K562 (cell line): Measurements from ENCODE around the gene WNK2. TPM values are rescaled to one million over a fixed set of nuclear protein-coding genes. Genes with fewer than 3 reads are reported as not detected.

Source experiments
- ATAC-seq: fragments of 200-7000 bp; cut with Tn5 transposase; 3 replicates; pipeline ENCODE4 v1.9.1; 2020; ENCODE audit warnings: moderate library complexity
- BruUV-seq: library from RNA; stranded (reverse); fragments of 400-500 nt; replicated peaks from 2 replicates; lab custom pipeline; 2021; lab: Mats Ljungman, UMichigan
- CTCF ChIA-PET: fragments of 300-600 bp; formaldehyde crosslinking; extraction: SDS; loops from one replicate; lab custom pipeline; 2021; ENCODE audit warnings: low intra/inter-chr PET ratio; lab: Yijun Ruan, JAX
- POLR2A ChIA-PET: fragments of 300-600, 350-650 bp; sonication (Branson Sonifier 250); formaldehyde crosslinking; extraction: SDS; loops from one replicate; lab custom pipeline; 2021; ENCODE audit warnings: antibody characterized with exemption, inconsistent platforms; lab: Yijun Ruan, JAX
- DNase-seq, 4 experiments: peaks; one replicate each; pipeline versions ENCODE4 v3.0.0 to v3.0.0-alpha.2; 2011 to 2018; ENCODE audit warnings: low spot score in 3 of 4, mixed read lengths in 3 of 4; ENCODE audit errors: extremely low read depth in 1 of 4
- FAIRE-seq: peaks from 2 replicates; lab custom pipeline; 2011; peaks lifted over from hg19 to GRCh38; lab: Jason Lieb, UNC
- H2AFZ ChIP-seq: 2 replicates; pipeline ENCODE4 v1.6.0; 2011; ENCODE audit warnings: low read depth, low read length, control low read depth, inconsistent platforms
- H3K27ac ChIP-seq: fragments of 200-600 bp; 3 replicates; pipeline ENCODE4 v1.8.0; 2011; ENCODE audit warnings: low read depth, mild to moderate bottlenecking, control low read depth, inconsistent platforms, low read length, moderate library complexity, mixed read lengths; ENCODE audit errors: extremely low read depth
- H3K27me3 ChIP-seq, 2 experiments: fragments of 300-600 bp in 1 of 2; 2 replicates in 1 of 2; 3 replicates in 1 of 2; pipeline versions ENCODE4 v1.6.0 to v1.8.0; 2011; ENCODE audit warnings: inconsistent platforms in 2 of 2, low read length in 2 of 2, mild to moderate bottlenecking in 1 of 2, mixed read lengths in 1 of 2, moderate library complexity in 1 of 2; ENCODE audit not compliant: control insufficient read depth in 2 of 2, insufficient read depth in 2 of 2
- H3K36me3 ChIP-seq: fragments of 300-600 bp; 3 replicates; pipeline ENCODE4 v1.8.0; 2011; ENCODE audit warnings: mild to moderate bottlenecking, low read length, inconsistent platforms; ENCODE audit not compliant: control insufficient read depth, insufficient read depth
- H3K4me1 ChIP-seq, 2 experiments: fragments of 200-600 bp in 1 of 2; replicated peaks in 1 of 2; 2 replicates in 1 of 2; 3 replicates in 1 of 2; pipeline versions ENCODE4 v1.5.1 to v1.8.0; 2011; ENCODE audit warnings: inconsistent platforms in 2 of 2, low read length in 2 of 2, mild to moderate bottlenecking in 1 of 2, mixed read lengths in 1 of 2, moderate library complexity in 1 of 2; ENCODE audit not compliant: control insufficient read depth in 2 of 2, insufficient read depth in 2 of 2
- H3K4me2 ChIP-seq: 2 replicates; pipeline ENCODE4 v1.6.1; 2011; ENCODE audit warnings: low read length, control low read depth, inconsistent platforms, mixed read lengths; ENCODE audit not compliant: insufficient read depth
- H3K4me3 ChIP-seq: fragments of 200-600 bp; sonication (generic), shearing (Covaris generic); 2 replicates; pipeline ENCODE4 v1.5.1; 2016; ENCODE audit warnings: control low read depth, inconsistent platforms
- H3K79me2 ChIP-seq: fragments of 200-600 bp; 3 replicates; pipeline ENCODE4 v1.8.0; 2011; ENCODE audit warnings: low read length, inconsistent platforms; ENCODE audit not compliant: control insufficient read depth, insufficient read depth
- H3K9ac ChIP-seq, 2 experiments: 2 replicates each; pipeline versions ENCODE4 v1.6.0 to v1.6.1; 2011; ENCODE audit warnings: low read depth in 2 of 2, low read length in 2 of 2, control low read depth in 1 of 2, inconsistent platforms in 1 of 2, mild to moderate bottlenecking in 1 of 2, mixed read lengths in 1 of 2; ENCODE audit not compliant: insufficient read depth in 1 of 2
- H3K9me1 ChIP-seq: one replicate; pipeline ENCODE4 v1.6.0; 2011; ENCODE audit warnings: inconsistent platforms, mild to moderate bottlenecking, low read length, moderate library complexity; ENCODE audit not compliant: control insufficient read depth, insufficient read depth
- H3K9me3 ChIP-seq: replicated peaks from 2 replicates; pipeline ENCODE4 v1.5.1; 2011; ENCODE audit warnings: low read depth, low read length, inconsistent platforms; ENCODE audit not compliant: control insufficient read depth, insufficient read depth
- H4K20me1 ChIP-seq: replicated peaks from 2 replicates; pipeline ENCODE4 v1.6.1; 2011; ENCODE audit warnings: low read length, inconsistent platforms, mixed read lengths; ENCODE audit not compliant: control insufficient read depth, insufficient read depth
- CSDE1 ChIP-seq, 2 experiments: fragments of 450-650 bp; IDR thresholded peaks; 2 replicates each; pipeline ENCODE4 v1.6.1; 2016; ENCODE audit warnings: mild to moderate bottlenecking in 1 of 2
- DPF2 ChIP-seq: fragments of 450-650 bp; IDR thresholded peaks from 2 replicates; pipeline ENCODE4 v1.6.1; 2016
- MBD2 ChIP-seq: sonication (generic); IDR thresholded peaks from 2 replicates; pipeline ENCODE4 v1.6.1; 2016; ENCODE audit warnings: low read depth, borderline replicate concordance
- U2AF2 ChIP-seq: fragments of 200-400 bp; formaldehyde crosslinking; optimal IDR thresholded peaks from 2 replicates; pipeline ENCODE3; 2017; ENCODE audit warnings: low read depth, mild to moderate bottlenecking, low read length
- ZNF12 ChIP-seq: sonication (generic); formaldehyde crosslinking; IDR thresholded peaks from 2 replicates; pipeline ENCODE4 v1.4.0; 2020; ENCODE audit warnings: mild to moderate bottlenecking, missing genetic modification reagents
- whole genome bisulfite sequencing: fragments of 100-300 bp; shearing (Covaris generic); methylation state at CpG from one replicate; pipeline ENCODE4 v1.1.6; 2016; ENCODE audit warnings: low coverage, mixed read lengths; ENCODE audit not compliant: insufficient coverage; ENCODE audit errors: missing lambda C conversion rate; 5-methylcytosine and 5-hydroxymethylcytosine counted together
- in situ Hi-C: fragments of 300-500 bp; cut with MboI; formaldehyde crosslinking; loops from 4 replicates; pipeline ENCODE4 v1.15.0; 2018; ENCODE audit warnings: inconsistent platforms, mixed read lengths
- intact Hi-C: fragments of 100-400 bp; cut with micrococcal nuclease; formaldehyde crosslinking; loops from 2 replicates; pipeline ENCODE4 v1.14.2; 2022
- polyA plus RNA-seq, 8 experiments: library from polyadenylated mRNA; depleted of rRNA in 4 of 8; stranded (reverse) in 5 of 8; unstranded in 3 of 8; fragments of >200 nt; fragmentation: Nextera tagmentation in 2 of 8; fragmentation: Illumina TruSeq in 1 of 8; extraction: Ambion mirVana in 2 of 8; extraction: Trizol in 1 of 8; gene quantifications; 2 replicates each; pipeline versions ENCODE4 v1.2.1 to v1.2.3, GENCODE V29; 2011 to 2014; ENCODE audit warnings: inconsistent platforms in 1 of 8, missing spikeins in 1 of 8
- total RNA-seq, 7 experiments: library from RNA; depleted of rRNA in 6 of 7; stranded (reverse); fragments of >200 nt in 6 of 7; fragmentation: Illumina TruSeq in 2 of 7; extraction: Trizol in 2 of 7; gene quantifications; 2 replicates each; pipeline versions ENCODE4 v1.2.1 to v1.2.3, GENCODE V29; 2011 to 2021; ENCODE audit warnings: low replicate concordance in 1 of 7
- TF ChIP-seq, protein P1 (sequence below): fragments of 250-450 bp; sonication (Bioruptor Pico); IDR thresholded peaks from 2 replicates; pipeline ENCODE4 v1.5.0; 2021
- TF ChIP-seq, protein P2 (sequence below): fragments of 250-450 bp; sonication (Bioruptor Pico); IDR thresholded peaks from 2 replicates; pipeline ENCODE4 v1.9.0; 2021; ENCODE audit warnings: mild to moderate bottlenecking, inconsistent platforms
- TF ChIP-seq, protein P3 (sequence below): fragments of 150-350 bp; conservative IDR thresholded peaks from 2 replicates; pipeline ENCODE4 v1.6.1; 2014; ENCODE audit warnings: low read length

Gene WNK2
- total and polyA plus RNA-seq, 9 of the 15 experiments (the other 6 are each of a cell fraction or from before 2014, with no cell fraction given) = 0.36 to 3.3 (median 0.64) TPM; not detected in 2

DNA sequence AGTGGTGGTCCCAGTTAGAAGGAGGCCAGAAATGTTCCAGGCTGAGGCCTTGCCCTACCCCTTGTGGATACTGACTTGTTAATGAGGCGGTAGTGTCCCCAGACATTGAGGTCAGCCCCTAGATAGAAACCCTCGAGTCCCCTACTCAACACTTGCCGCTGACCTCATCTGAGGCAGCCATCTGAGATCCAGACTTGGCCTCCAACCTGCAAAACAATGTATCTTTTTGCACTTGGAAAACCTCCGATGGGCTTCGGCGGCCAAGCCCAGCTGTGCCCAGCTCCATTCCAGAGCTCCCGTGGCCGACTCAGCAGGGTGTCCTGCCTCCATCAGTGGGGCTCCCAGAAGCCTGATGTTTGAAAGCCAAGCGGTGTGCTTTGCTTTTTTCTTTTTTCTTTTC, 122.1 kb downstream of the WNK2 start:
- Histone ChIP-seq H3K9ac (no peak overlapping the region), H3K27ac (no peak overlapping the region), H3K9me3 (no peaks in the 10 kb centered on the region), H3K4me1 (peaks cover 0 to 16% of the 10 kb centered on the region in 2 experiments; a peak in 1 of 5 replicates), H3K4me2 (no peak overlapping the region), H3K27me3 (peaks cover 28 to 72% of the 10 kb centered on the region in 2 experiments), H3K4me3 (no peak overlapping the region), H4K20me1 (peaks cover 13% of the 10 kb centered on the region), H3K36me3 (no peaks in the 10 kb centered on the region), H3K9me1 (no peaks in the 10 kb centered on the region), H3K79me2 (no peaks in the 10 kb centered on the region), H2AFZ (no peak overlapping the region)
- in situ Hi-C loops (loop anchor here (10.0 to 25.0 kb wide), 2 partner anchors 201 to 294 kb away; no protein-coding TSS in a partner anchor), intact Hi-C loops (loop anchor here (5.0 kb wide), 1 partner anchor 49 kb away; no protein-coding TSS in a partner anchor)
- ChIA-PET CTCF (interaction anchor here (1.9 to 2.0 kb wide), 2 partner anchors 146 to 197 kb away, joined by 11 to 12 read pairs; no protein-coding TSS in a partner anchor), POLR2A (interaction anchor here (0.6 to 0.8 kb wide), 2 partner anchors 20 to 71 kb away, joined by 4 read pairs; no protein-coding TSS in a partner anchor)
- DNase-seq (no peak), FAIRE-seq (no peak), ATAC-seq (no peak)
- no TSS peak for BruUV-seq
- no peak for TF ChIP-seq CSDE1 (IDR thresholded peaks at IDR 0.05)
- TF ChIP-seq, protein P1, sequence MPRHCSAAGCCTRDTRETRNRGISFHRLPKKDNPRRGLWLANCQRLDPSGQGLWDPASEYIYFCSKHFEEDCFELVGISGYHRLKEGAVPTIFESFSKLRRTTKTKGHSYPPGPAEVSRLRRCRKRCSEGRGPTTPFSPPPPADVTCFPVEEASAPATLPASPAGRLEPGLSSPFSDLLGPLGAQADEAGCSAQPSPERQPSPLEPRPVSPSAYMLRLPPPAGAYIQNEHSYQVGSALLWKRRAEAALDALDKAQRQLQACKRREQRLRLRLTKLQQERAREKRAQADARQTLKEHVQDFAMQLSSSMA (CRISPR knock-in tag) = no peak
- TF ChIP-seq U2AF2 = no peak
- no peak for TF ChIP-seq ZNF12 (CRISPR knock-in tag)
- TF ChIP-seq, protein P2, sequence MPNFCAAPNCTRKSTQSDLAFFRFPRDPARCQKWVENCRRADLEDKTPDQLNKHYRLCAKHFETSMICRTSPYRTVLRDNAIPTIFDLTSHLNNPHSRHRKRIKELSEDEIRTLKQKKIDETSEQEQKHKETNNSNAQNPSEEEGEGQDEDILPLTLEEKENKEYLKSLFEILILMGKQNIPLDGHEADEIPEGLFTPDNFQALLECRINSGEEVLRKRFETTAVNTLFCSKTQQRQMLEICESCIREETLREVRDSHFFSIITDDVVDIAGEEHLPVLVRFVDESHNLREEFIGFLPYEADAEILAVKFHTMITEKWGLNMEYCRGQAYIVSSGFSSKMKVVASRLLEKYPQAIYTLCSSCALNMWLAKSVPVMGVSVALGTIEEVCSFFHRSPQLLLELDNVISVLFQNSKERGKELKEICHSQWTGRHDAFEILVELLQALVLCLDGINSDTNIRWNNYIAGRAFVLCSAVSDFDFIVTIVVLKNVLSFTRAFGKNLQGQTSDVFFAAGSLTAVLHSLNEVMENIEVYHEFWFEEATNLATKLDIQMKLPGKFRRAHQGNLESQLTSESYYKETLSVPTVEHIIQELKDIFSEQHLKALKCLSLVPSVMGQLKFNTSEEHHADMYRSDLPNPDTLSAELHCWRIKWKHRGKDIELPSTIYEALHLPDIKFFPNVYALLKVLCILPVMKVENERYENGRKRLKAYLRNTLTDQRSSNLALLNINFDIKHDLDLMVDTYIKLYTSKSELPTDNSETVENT (CRISPR knock-in tag) = no peak
- TF ChIP-seq DPF2 = no peak
- TF ChIP-seq MBD2 = no peak
- TF ChIP-seq, protein P3, sequence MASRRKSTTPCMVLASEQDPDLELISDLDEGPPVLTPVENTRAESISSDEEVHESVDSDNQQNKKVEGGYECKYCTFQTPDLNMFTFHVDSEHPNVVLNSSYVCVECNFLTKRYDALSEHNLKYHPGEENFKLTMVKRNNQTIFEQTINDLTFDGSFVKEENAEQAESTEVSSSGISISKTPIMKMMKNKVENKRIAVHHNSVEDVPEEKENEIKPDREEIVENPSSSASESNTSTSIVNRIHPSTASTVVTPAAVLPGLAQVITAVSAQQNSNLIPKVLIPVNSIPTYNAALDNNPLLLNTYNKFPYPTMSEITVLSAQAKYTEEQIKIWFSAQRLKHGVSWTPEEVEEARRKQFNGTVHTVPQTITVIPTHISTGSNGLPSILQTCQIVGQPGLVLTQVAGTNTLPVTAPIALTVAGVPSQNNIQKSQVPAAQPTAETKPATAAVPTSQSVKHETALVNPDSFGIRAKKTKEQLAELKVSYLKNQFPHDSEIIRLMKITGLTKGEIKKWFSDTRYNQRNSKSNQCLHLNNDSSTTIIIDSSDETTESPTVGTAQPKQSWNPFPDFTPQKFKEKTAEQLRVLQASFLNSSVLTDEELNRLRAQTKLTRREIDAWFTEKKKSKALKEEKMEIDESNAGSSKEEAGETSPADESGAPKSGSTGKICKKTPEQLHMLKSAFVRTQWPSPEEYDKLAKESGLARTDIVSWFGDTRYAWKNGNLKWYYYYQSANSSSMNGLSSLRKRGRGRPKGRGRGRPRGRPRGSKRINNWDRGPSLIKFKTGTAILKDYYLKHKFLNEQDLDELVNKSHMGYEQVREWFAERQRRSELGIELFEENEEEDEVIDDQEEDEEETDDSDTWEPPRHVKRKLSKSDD = no peak
- WGBS = 6% methylated on average over 8 of the region's 9 CpGs
